Measurements from ENCODE around the gene PTPRS.

The PTPRS gene

DNA sequence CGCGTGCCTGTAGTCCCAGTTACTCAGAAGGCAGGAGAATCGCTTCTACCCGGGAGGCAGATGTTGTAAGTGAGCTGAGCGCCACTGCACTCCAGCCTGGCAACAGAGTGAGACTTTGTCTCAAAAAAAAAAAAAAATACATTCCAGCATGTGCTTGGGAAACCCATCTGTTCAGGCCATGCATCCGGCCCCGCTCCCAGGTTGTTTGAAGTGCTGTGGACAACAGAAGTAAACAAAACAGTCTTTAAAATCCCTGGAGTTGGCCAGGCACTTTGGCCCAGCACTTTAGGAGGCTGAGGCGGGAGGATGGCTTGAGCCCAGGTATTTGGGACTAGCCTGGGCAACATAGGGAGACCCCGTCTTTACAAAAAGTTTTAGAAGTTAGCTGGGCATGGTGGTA lies 3.2 kb upstream of the PTPRS start:
- CTCF ChIA-PET: no interaction called here
- Histone ChIP-seq H3K27me3 (replicated peaks in 2 of 5; ENCODE audit: control insufficient read depth in 4 of 5, insufficient read depth in 5 of 5, low read length in 4 of 5) (peaks cover 0 to 51% (median 18%) of the 10 kb centered on the region in 5 experiments), H3K27ac (ENCODE audit: insufficient read depth in 1 of 2, low read depth in 1 of 2, low read length in 2 of 2, poor library complexity in 1 of 2, severe bottlenecking in 2 of 2) (no peak overlapping the region), H3K36me3 (ENCODE audit: control insufficient read depth in 4 of 4, insufficient read depth in 4 of 4, low read length in 3 of 4) (no peaks in the 10 kb centered on the region), H3K4me1 (ENCODE audit: control extremely low read depth in 1 of 4, control insufficient read depth in 4 of 4, insufficient read depth in 4 of 4, low read length in 3 of 4) (peaks cover 0 to 17% (median 12%) of the 10 kb centered on the region in 4 experiments), H3K4me3 (ENCODE audit: control insufficient read depth in 1 of 7, extremely low read depth in 1 of 7, insufficient read depth in 4 of 7, low read depth in 2 of 7, low read length in 6 of 7) (no peak overlapping the region), H3K9me3 (ENCODE audit: control extremely low read depth in 1 of 5, control insufficient read depth in 4 of 5, insufficient read depth in 2 of 5, low read depth in 1 of 5, low read length in 4 of 5) (peaks cover 0 to 6% (median 0%) of the 10 kb centered on the region in 5 experiments)
- POLR2A ChIA-PET: no interaction called here
- no peak for DNase-seq
- 83% methylated on average over 9 of the region's 9 CpGs for WGBS (ENCODE audit: insufficient coverage)

DNA sequence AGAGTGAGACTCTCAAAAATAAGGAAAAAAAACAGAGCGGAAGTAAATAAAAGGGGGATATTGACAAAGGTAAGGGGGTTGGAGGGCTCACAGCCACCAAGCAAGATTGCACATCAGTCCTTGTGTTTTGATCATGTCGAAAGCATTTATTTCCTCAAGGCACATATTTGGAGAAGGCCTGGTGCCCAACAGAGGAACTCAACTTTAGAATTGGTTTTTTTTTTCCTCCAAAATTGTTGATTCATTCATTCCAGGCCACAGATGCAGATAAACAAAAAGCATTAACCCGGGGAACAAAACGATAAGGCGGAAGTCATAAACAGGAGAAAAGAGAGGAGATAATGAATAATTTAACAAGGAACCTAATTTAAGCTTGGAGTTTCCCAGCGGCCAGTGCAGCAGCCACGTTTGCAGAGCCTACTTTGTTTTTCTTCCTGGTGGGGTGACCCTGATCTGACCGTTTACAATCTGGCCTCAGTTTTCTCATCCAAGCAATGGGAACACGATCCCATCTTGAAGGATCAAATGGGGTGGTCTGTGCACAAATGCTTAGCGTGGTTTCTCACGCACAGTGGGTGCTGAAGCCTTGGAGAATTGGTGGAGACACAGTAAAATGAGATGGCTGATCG lies 2.1 kb upstream of the PTPRS start:
- WGBS (ENCODE audit: insufficient coverage): 67% methylated on average over 9 of the region's 12 CpGs
- CTCF ChIA-PET: no interaction called here

DNA sequence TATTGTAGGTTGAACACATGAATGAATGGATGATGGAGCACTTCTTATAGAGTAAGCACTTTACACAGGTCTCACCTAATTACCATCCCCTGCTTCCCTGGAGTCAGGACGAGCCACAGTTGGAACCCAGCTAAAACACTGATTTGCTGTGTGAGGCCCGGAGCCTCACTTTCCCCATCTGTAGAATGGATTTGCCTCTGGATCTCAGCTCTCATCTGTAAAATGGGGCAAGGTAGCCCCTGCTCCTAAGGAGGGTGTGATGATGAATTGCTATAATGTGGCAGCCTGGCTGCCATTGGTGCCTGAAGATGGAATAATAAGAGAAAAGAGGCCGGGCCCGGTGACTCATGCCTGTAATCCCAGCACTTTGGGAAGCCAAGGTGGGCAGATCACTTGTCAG lies 1.4 kb upstream of the PTPRS start:
- 69% methylated on average over 4 of the region's 4 CpGs for WGBS (ENCODE audit: insufficient coverage)
- ChIA-PET POLR2A (no interaction called here), CTCF (no interaction called here)
- no peak overlapping the region for H3K27ac ChIP-seq (ENCODE audit: insufficient read depth in 1 of 2, low read depth in 1 of 2, low read length in 2 of 2, poor library complexity in 1 of 2, severe bottlenecking in 2 of 2)
- peaks cover 0 to 65% (median 26%) of the 10 kb centered on the region in 5 experiments for H3K27me3 ChIP-seq (replicated peaks in 2 of 5; ENCODE audit: control insufficient read depth in 4 of 5, insufficient read depth in 5 of 5, low read length in 4 of 5)
- no peak overlapping the region for H3K4me3 ChIP-seq (ENCODE audit: control insufficient read depth in 1 of 7, extremely low read depth in 1 of 7, insufficient read depth in 4 of 7, low read depth in 2 of 7, low read length in 6 of 7)
- no peaks in the 10 kb centered on the region for H3K36me3 ChIP-seq (ENCODE audit: control insufficient read depth in 4 of 4, insufficient read depth in 4 of 4, low read length in 3 of 4)
- DNase-seq: no peak
- H3K9me3 ChIP-seq (ENCODE audit: control extremely low read depth in 1 of 5, control insufficient read depth in 4 of 5, insufficient read depth in 2 of 5, low read depth in 1 of 5, low read length in 4 of 5): peaks cover 0 to 2% (median 0%) of the 10 kb centered on the region in 5 experiments
- peaks cover 0 to 23% (median 14%) of the 10 kb centered on the region in 4 experiments for H3K4me1 ChIP-seq (ENCODE audit: control extremely low read depth in 1 of 4, control insufficient read depth in 4 of 4, insufficient read depth in 4 of 4, low read length in 3 of 4)

More for the DNA sequence above, 2.1 kb upstream of the PTPRS start:
- Histone ChIP-seq H3K36me3 (ENCODE audit: control insufficient read depth in 4 of 4, insufficient read depth in 4 of 4, low read length in 3 of 4) (no peaks in the 10 kb centered on the region), H3K27ac (ENCODE audit: insufficient read depth in 1 of 2, low read depth in 1 of 2, low read length in 2 of 2, poor library complexity in 1 of 2, severe bottlenecking in 2 of 2) (no peak overlapping the region), H3K27me3 (replicated peaks in 2 of 5; ENCODE audit: control insufficient read depth in 4 of 5, insufficient read depth in 5 of 5, low read length in 4 of 5) (peaks cover 0 to 63% (median 23%) of the 10 kb centered on the region in 5 experiments), H3K4me3 (ENCODE audit: control insufficient read depth in 1 of 7, extremely low read depth in 1 of 7, insufficient read depth in 4 of 7, low read depth in 2 of 7, low read length in 6 of 7) (no peak overlapping the region), H3K9me3 (ENCODE audit: control extremely low read depth in 1 of 5, control insufficient read depth in 4 of 5, insufficient read depth in 2 of 5, low read depth in 1 of 5, low read length in 4 of 5) (peaks cover 0 to 3% (median 0%) of the 10 kb centered on the region in 5 experiments), H3K4me1 (ENCODE audit: control extremely low read depth in 1 of 4, control insufficient read depth in 4 of 4, insufficient read depth in 4 of 4, low read length in 3 of 4) (peaks cover 0 to 23% (median 14%) of the 10 kb centered on the region in 4 experiments)
- POLR2A ChIA-PET: no interaction called here
- DNase-seq: peak; percentile 29 to 54 (median 45)

DNA sequence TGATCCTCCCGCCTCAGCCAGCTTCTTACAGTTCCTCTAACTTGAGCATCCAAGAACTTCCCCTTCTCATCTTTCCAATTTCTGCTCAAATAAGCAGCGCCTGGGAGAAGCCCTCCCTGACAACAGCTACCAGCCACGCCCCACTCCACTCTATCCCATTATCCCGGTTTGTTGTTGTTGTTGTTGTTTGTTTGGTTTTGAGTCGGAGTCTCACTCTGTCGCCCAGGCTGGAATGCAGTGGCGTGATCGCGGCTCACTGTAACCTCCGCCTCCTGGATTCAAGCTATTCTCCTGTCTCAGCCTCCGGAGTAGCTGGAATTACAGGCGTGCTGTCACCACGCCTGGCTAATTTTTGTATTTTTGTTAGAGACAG lies 822 bp upstream of the PTPRS start:
- CTCF ChIA-PET: interaction anchor here (0.6 to 1.0 kb wide), 2 partner anchors 13 to 229 kb away, joined by 3 to 4 read pairs; no protein-coding TSS in a partner anchor
- Histone ChIP-seq H3K4me3 (ENCODE audit: control insufficient read depth in 1 of 7, extremely low read depth in 1 of 7, insufficient read depth in 4 of 7, low read depth in 2 of 7, low read length in 6 of 7) (no peak overlapping the region), H3K27ac (ENCODE audit: insufficient read depth in 1 of 2, low read depth in 1 of 2, low read length in 2 of 2, poor library complexity in 1 of 2, severe bottlenecking in 2 of 2) (no peak overlapping the region), H3K27me3 (replicated peaks in 2 of 5; ENCODE audit: control insufficient read depth in 4 of 5, insufficient read depth in 5 of 5, low read length in 4 of 5) (peaks cover 0 to 70% (median 30%) of the 10 kb centered on the region in 5 experiments), H3K9me3 (ENCODE audit: control extremely low read depth in 1 of 5, control insufficient read depth in 4 of 5, insufficient read depth in 2 of 5, low read depth in 1 of 5, low read length in 4 of 5) (peaks cover 0 to 2% (median 0%) of the 10 kb centered on the region in 5 experiments), H3K4me1 (ENCODE audit: control extremely low read depth in 1 of 4, control insufficient read depth in 4 of 4, insufficient read depth in 4 of 4, low read length in 3 of 4) (peaks cover 0 to 23% (median 14%) of the 10 kb centered on the region in 4 experiments), H3K36me3 (ENCODE audit: control insufficient read depth in 4 of 4, insufficient read depth in 4 of 4, low read length in 3 of 4) (no peaks in the 10 kb centered on the region)
- 89% methylated on average over 10 of the region's 13 CpGs for WGBS (ENCODE audit: insufficient coverage)
- DNase-seq: peak in 1 of 3 donors; percentile 38
- POLR2A ChIA-PET: no interaction called here

DNA sequence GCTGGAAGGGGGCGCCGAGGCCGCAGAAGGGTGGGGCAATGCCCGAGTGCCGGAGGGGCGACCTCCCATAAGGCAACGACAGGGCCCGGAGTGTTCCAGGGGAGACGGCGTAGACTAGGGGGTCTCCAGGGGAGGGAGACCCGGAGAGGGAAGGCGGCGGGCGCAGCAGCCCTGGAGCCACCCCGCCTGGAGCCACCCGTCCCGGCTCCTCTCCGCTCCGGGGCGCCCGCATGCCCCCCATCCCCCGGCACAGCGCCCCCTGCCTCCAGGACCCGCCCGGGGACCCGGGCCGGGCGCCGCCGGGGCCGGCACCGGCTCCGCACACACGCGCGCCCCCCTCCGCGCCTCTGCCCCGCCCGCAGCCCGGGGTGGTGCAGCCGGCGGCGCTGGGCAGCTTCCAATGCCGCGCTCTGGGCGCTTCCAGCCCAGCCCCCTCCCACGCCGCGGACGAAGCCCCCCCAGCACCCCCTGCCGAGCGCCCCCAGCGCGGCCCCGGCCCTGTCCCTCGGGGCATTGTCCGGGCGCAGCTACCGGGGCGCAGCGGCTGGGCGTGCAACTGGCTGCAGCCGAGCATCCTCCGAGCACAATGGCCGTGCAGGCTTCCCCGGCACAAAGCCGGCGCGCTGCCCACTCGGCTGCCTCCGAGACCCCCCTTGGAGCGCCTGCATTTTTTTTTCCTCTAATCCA lies 519 bp downstream of the PTPRS start:
- POLR2A ChIA-PET: no interaction called here
- Histone ChIP-seq H3K9me3 (ENCODE audit: control extremely low read depth in 1 of 5, control insufficient read depth in 4 of 5, insufficient read depth in 2 of 5, low read depth in 1 of 5, low read length in 4 of 5) (peaks cover 0 to 2% (median 0%) of the 10 kb centered on the region in 5 experiments), H3K36me3 (ENCODE audit: control insufficient read depth in 4 of 4, insufficient read depth in 4 of 4, low read length in 3 of 4) (no peaks in the 10 kb centered on the region), H3K4me3 (ENCODE audit: control insufficient read depth in 1 of 7, extremely low read depth in 1 of 7, insufficient read depth in 4 of 7, low read depth in 2 of 7, low read length in 6 of 7) (peak overlapping the region in 6 of 7 experiments; percentile 32 to 66 (median 46)), H3K4me1 (ENCODE audit: control extremely low read depth in 1 of 4, control insufficient read depth in 4 of 4, insufficient read depth in 4 of 4, low read length in 3 of 4) (peaks cover 0 to 32% (median 25%) of the 10 kb centered on the region in 4 experiments), H3K27me3 (replicated peaks in 2 of 5; ENCODE audit: control insufficient read depth in 4 of 5, insufficient read depth in 5 of 5, low read length in 4 of 5) (peaks cover 0 to 76% (median 32%) of the 10 kb centered on the region in 5 experiments), H3K27ac (ENCODE audit: insufficient read depth in 1 of 2, low read depth in 1 of 2, low read length in 2 of 2, poor library complexity in 1 of 2, severe bottlenecking in 2 of 2) (no peak overlapping the region)
- under 1% methylated on average over 43 of the region's 73 CpGs for WGBS (ENCODE audit: insufficient coverage)
- peak in 2 of 3 donors; percentile 9 to 42 for DNase-seq
- CTCF ChIA-PET: no interaction called here

DNA sequence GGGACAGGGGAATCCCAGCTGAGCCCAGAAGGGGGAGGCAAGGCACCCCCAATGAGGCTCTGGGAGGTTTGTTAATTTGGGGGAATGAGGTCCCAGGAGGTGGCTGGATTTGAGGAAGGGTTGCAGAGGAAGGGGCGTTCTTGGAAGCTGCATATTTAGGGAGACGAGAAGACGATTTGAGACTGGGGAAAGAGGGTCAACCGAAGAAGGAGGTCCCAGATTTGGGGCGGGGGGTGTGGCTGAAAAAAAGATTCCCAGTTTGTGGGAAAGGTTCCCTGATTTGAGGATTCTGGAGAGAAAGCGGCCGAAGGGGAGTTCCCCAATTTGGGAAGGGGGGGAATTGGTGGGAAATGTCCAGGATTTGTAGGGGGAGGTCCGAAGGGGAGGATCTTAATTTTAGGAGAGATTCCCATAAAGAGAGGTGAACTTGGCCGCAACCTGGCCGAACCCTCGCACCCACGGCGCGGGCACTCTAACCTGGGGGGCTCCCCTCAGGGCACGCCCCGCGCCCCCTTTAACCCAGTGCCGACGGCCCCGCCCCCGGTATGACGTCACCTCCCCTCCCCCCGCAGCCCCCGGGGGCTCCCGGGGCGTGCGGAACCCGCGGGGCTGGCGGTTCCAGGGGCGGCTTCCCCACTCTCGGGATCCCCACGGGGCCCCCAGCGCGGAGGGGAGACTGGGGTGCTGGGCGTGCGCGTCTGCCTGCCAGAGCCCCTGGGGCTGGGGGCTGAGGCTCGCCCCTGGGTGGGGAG lies 1.2 kb downstream of the PTPRS start:
- 3% methylated on average over 26 of the region's 39 CpGs for WGBS (ENCODE audit: insufficient coverage)
- peaks cover 0 to 34% (median 25%) of the 10 kb centered on the region in 4 experiments for H3K4me1 ChIP-seq (ENCODE audit: control extremely low read depth in 1 of 4, control insufficient read depth in 4 of 4, insufficient read depth in 4 of 4, low read length in 3 of 4)
- ChIA-PET POLR2A (no interaction called here), CTCF (no interaction called here)
- DNase-seq: no peak
- no peak overlapping the region for H3K27ac ChIP-seq (ENCODE audit: insufficient read depth in 1 of 2, low read depth in 1 of 2, low read length in 2 of 2, poor library complexity in 1 of 2, severe bottlenecking in 2 of 2)
- peaks cover 0 to 2% (median 0%) of the 10 kb centered on the region in 5 experiments for H3K9me3 ChIP-seq (ENCODE audit: control extremely low read depth in 1 of 5, control insufficient read depth in 4 of 5, insufficient read depth in 2 of 5, low read depth in 1 of 5, low read length in 4 of 5)
- no peaks in the 10 kb centered on the region for H3K36me3 ChIP-seq (ENCODE audit: control insufficient read depth in 4 of 4, insufficient read depth in 4 of 4, low read length in 3 of 4)
- peak overlapping the region in 4 of 7 experiments; percentile 25 to 66 (median 60) for H3K4me3 ChIP-seq (ENCODE audit: control insufficient read depth in 1 of 7, extremely low read depth in 1 of 7, insufficient read depth in 4 of 7, low read depth in 2 of 7, low read length in 6 of 7)
- H3K27me3 ChIP-seq (replicated peaks in 2 of 5; ENCODE audit: control insufficient read depth in 4 of 5, insufficient read depth in 5 of 5, low read length in 4 of 5): peaks cover 0 to 81% (median 37%) of the 10 kb centered on the region in 5 experiments

All from common myeloid progenitor, CD34-positive (primary cell).